ENCODE results near the gene TPM1.

TPM1 gene

DNA sequence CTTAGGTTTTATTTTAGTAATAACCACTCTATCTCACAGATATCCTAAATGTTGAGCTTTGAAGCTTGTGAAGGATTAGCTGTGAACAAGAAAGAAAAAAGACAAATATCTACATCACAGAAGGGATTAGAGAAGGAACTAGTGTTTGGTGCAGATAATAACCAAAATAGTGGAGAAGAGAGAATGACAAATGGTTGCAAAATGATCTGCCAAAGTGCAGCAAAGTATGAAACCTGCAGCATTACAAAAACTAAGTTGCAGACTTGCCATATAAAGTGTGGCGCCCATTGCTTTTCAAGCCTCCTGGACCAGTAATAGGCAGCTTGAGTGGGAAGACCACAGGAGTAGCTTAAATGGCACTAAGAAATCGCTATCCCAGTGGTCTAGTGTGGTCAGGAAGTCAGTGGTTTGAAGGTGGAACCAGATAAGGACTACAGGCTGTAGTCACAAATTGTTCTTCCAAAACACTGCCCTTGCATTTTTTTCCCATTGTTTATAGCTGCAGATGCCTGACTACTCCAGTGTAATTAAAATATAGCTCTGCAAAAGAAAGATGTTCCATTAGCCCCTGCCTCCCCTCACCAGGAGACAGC, 20.7 kb downstream of the TPM1 start:
- TF ChIP-seq, protein P1, sequence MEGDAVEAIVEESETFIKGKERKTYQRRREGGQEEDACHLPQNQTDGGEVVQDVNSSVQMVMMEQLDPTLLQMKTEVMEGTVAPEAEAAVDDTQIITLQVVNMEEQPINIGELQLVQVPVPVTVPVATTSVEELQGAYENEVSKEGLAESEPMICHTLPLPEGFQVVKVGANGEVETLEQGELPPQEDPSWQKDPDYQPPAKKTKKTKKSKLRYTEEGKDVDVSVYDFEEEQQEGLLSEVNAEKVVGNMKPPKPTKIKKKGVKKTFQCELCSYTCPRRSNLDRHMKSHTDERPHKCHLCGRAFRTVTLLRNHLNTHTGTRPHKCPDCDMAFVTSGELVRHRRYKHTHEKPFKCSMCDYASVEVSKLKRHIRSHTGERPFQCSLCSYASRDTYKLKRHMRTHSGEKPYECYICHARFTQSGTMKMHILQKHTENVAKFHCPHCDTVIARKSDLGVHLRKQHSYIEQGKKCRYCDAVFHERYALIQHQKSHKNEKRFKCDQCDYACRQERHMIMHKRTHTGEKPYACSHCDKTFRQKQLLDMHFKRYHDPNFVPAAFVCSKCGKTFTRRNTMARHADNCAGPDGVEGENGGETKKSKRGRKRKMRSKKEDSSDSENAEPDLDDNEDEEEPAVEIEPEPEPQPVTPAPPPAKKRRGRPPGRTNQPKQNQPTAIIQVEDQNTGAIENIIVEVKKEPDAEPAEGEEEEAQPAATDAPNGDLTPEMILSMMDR (IDR thresholded peaks at IDR 0.05; ENCODE audit: insufficient read depth, missing control alignments): no peak
- no peak for FAIRE-seq
- DNase-seq (ENCODE audit: insufficient read length, low spot score): no peak

- FAIRE-seq (no peak), DNase-seq (ENCODE audit: insufficient read length, low spot score) (no peak)
- TF ChIP-seq, protein P1 (IDR thresholded peaks at IDR 0.05; ENCODE audit: insufficient read depth, missing control alignments): no peak
Observed at GRCh38 chr15:63063877-63064409, 21.4 kb downstream of the TPM1 start.

DNA sequence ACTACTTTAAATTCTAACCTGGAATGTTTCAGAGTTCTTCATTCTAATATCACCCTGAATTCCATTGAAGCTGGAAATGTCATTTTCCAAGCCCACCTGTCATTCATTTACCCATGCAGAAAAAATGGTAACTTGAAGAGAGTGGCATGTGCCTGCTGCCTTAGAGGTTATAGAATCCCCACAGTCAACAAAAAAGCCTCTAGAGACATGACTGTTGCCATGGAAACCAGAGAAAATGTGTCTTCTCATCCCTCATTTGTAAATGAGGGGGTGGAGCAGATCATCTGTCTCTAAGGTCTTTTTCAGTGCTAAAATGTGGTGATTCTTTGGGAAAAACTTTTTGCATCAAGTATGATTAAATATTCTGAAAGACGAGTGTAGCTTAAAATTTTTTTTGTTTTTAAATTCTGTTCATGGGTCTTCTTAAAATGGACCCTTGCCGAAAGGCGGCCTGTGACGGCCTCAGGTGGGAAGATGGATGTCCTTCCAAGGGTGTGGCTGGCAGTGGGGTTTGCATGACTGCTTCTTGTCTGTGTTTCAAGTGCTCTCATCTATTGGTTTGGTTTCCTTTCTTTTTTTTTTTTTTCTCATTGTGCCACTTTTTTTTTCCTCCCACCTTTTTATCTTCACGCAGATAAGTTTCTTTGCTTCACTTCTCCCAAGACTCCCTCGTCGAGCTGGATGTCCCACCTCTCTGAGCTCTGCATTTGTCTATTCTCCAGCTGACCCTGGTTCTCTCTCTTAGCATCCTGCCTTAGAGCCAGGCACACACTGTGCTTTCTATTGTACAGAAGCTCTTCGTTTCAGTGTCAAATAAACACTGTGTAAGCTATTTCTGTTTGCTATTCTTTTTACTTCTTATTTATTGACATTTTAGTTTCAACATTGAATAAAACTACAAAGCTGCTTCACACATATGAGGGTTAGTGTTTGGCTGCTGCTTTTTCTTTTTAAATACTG, 23.0 kb downstream of the TPM1 start:
- TF ChIP-seq, protein P1 (IDR thresholded peaks at IDR 0.05; ENCODE audit: insufficient read depth, missing control alignments): no peak
- DNase-seq (ENCODE audit: insufficient read length, low spot score): no peak
- no peak for FAIRE-seq

DNA sequence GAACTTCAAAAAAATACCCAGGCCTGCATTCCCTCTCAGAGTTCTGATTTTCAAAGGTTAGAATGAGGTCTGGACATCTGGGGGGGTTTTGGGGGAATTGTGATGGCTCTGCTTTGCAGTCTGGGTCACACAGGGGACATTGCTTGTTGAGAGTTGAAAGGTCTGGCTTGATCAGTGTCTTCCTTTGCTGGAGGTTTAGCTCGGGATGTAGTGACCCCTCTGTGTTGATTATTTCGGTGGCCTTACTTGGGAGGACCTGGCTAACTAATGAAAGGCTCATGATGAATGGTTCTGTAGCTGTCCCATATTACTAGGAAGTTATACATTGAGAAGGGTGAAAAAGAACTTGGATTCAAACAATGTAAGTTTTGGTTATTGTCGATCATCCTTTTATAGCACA, 23.7 kb downstream of the TPM1 start:
- FAIRE-seq (no peak), DNase-seq (ENCODE audit: insufficient read length, low spot score) (no peak)
- TF ChIP-seq, protein P1 (IDR thresholded peaks at IDR 0.05; ENCODE audit: insufficient read depth, missing control alignments): no peak

DNA sequence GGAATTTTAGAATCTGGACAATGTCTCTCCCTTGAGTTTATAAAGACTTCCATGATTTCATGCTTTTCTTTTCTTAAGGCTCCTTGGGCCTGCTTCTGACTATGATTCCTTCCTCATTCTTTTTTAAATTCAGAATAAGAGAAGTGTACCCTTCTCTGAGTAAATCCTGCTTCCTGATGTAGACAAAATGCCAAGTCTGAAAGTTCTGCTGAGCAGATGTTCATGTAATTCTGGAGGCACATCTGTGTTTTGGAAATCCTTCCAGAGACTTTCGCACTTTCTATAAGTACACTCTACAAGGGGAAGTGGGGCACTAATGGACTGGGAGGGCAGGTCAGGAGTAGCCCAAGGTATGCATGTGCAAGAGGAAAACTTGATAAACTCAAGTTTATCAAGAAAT, 24.8 kb downstream of the TPM1 start:
- no peak for DNase-seq (ENCODE audit: insufficient read length, low spot score)
- no peak for FAIRE-seq
- TF ChIP-seq, protein P1 (IDR thresholded peaks at IDR 0.05; ENCODE audit: insufficient read depth, missing control alignments): no peak

- TF ChIP-seq, protein P1 (IDR thresholded peaks at IDR 0.05; ENCODE audit: insufficient read depth, missing control alignments): no peak
- no peak for FAIRE-seq
- DNase-seq (ENCODE audit: insufficient read length, low spot score): no peak
Observed at GRCh38 chr15:63067976-63068743, 25.6 kb downstream of the TPM1 start.
